GM19463 (cell line): Measurements from ENCODE around the gene KRTAP17-1.

ENCODE experiments used
- ATAC-seq: cut with Tn5 transposase; IDR thresholded peaks from one replicate; pipeline ENCODE4 v1.9.1; 2021; ENCODE audit warnings: mild to moderate bottlenecking, moderate library complexity; ENCODE audit not compliant: unreplicated experiment

The KRTAP17-1 gene

DNA sequence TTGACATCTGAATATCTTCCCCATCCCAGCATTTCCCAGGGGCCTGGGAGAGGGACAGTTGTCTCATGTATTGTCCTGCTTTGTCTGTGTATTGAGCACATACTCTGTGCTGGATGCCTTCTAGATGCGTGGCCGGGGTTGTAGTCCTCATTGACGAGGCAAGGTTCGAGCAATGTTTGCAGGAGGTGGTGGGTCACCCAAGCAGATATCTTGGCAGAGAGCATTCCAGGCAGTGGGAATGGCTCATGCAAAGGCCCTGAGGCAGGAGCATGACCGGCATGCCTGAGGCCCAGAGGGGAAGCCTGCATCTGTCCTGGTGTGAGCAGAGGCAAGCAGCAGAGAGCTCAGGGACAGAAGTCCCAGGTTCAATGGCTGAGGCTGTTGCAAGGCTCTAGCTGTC lies 17.6 kb upstream of the KRTAP17-1 start:
- no peak for ATAC-seq

DNA sequence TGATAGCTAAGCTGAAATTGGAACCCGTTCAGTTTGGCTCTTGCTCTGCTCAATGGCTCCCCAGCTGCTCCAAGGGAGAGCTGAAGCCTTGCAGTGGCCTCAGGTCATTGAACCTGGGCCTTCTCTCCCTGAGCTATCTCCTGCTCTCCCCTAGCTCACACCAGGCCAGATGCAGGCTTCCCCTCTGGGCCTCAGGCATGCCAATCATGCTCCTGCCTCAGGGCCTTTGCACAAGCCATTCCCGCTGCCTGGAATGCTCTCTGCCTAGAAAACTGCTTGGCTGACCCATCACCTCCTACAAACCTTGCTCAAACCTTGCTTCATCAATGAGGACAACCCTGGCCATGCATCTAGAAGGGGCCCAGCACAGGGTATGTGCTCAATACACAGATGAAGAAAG lies 16.7 kb upstream of the KRTAP17-1 start:
- ATAC-seq: no peak

DNA sequence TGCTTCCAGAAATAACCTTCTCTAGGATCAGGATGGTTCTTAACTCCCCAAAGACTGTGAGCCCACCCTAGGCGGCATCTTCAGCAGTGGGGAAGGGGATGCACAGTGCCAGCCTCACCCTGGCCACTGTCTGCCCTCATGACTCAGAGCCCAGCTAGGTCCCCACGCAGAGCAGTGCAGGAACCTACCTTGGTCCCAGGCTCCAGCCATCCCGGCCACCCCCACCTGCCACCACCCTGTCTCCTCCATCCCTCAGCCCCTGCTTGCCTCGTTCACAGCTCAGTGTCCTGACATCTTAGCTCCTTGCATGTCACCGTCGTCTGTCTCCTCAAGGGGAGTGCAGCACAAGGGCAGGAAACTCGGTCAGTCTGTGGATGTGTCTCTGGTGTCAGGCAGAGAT lies 16.1 kb upstream of the KRTAP17-1 start:
- no peak for ATAC-seq

DNA sequence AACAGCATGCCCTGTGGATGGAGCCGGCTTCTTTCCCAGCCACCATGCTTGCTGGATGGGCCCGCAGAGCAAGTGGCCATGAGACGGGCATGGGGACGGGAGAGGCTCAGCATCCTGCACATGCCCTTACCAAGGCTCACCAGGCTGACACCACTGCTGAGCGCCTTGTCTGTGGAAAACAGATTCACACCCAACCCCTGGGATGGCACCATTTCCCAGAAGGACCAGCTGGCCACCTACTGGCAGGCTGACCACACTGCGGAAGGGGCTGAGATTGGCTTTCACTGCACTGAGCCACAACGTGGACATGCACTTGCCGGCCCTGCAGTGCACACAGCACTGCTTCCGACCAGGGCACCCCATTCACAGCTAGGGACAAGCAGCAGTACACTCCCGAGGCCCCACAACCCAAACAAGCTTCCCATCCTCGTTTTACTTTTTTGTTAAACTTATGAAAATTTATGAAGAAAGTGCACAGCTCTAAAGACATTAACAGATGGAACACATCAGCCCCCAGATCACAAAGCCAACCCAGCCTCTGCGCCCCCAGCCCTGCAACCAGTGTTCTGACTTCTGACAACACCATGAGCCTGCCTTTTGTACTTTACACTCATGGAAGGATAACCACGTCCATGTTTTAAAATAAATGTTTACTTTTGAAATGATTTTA lies 13.9 kb upstream of the KRTAP17-1 start:
- no peak for ATAC-seq

DNA sequence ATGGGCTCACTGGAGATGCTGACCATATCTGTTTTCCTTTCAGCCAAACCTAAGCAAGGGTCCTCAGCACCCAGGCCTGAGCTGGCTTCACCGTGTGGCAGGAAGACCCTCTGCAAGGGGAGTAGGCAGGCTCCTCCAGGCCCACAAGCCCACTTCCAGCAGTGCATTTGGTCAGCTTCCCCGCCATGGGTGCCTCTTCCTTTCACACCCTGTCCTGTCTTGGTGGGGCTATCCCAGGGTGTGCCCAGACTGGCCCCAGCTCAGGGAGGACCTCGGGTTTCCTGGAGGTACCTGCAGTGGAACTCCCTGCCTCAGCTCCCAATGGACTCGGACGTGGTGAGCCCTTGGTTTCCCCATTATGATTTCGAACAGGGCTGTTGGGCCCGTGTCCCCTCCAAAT lies 12.7 kb upstream of the KRTAP17-1 start:
- no peak for ATAC-seq

DNA sequence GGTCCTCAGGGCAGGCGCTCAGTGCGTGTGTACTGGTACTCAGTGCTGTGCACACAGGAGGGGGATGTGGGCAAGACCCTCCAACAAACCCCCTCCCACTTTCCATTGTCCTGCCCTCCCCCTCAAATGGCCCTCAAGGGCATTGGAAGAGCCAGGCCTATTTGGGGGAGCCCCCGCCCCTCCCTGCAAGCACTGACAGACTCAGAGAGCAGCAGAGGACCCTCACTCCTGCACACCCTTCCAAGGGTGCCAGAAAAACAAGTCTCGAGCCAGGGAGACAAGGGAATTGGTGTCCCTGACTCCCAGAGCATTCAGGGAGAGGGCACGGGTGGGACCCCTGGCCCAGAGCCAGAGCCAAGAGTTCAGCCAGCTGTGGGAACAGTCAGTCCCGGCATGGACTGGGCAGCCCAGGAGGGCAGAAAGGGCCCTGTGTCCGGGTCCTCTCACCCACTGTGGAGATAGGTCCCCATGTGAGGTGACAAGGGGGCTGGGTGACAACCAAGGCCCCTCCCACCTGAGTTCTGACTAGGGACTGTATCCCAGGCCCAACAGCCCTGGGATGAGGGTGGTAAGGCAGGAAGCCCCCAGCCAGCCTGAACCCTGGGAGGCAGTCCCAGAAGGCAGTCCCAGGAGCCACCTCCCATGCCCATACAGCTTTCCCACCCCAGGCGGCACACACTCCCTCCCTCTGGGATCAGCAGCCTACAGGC lies 12.1 kb upstream of the KRTAP17-1 start:
- ATAC-seq: no peak

DNA sequence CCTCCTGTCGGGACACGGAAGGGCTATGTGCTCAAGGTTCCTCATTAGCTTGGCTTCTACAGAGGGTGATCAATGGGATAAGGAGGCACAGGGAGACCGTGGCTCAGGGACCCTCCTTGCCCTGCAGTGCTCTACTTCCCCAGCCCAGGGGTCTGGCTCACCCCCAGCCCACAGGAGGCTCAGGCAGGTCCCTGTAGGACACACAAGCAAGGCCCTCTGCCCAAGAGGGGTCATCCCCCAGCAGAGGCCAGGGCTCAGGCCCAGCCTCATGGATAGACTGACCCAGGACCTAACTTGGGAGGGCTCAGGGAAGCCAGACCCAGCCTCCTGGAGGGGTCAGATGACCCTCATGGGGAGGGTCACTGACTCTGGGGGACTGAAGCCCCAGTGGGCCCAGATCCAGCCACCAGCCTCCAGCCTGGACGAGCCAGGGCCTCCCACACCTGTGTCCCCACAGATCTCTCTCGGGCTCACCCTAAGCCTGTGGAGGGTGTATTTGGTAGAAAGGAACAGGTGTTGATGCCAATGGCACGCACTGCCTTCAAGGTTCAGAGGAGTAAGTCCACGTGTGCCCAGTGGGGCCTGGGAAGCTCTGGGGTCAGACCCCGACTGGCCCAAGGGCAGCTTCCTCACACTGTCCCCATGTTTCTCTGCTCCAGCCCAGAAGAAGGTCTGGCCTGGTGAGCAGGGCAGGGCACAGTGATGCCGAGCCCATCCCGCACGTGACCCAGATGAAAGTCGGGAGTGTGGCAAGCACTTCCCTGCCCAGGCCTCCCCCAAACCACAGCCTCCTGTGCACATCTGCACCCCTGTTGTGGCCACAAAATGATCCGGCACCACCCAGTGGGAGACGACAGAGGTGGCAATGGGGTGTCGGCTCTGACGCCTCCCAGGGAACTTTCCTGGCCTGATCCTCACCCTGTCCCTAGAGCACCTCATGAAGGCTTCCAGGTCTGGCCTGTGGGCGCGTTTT lies 10.9 kb upstream of the KRTAP17-1 start:
- ATAC-seq: no peak

DNA sequence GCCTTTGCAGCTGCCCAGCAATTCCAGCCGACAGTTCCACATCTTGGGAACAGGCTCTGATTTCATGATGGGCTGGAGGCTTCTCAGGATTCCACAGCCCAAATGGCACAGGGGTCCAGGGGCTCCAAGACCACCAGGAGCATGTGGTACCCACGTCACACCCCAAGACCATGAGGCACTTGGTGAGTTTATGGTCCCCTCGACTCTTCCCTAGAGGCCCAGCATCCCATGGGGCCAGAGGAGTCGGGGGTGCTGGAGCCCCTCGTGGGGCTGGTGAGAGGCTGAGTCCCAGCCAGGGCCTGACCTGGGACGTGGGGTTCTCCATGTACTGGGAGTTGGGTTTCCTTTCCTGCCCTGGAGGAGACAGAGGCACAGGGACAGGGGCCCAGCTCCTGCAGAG lies 10.1 kb upstream of the KRTAP17-1 start:
- no peak for ATAC-seq

DNA sequence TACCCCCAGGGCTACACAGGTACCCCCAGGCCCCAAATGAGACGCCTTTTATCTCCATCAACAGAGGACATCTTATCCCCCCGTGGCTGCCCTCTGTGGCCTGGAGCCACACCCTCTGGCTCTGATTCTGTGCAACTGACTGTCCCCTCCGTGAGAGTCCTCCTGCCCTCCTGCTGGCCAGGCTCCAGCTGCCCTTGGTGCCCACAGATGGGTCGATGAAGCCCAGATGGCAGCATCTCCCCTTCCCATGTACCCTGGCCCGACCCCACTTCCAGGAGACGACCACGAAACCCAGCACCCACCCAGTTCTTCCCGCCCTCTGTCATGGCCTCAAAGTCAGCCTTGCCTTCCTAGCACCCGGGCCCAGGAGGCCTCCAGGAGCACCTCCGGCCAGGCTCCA lies 9.6 kb upstream of the KRTAP17-1 start:
- ATAC-seq: no peak

DNA sequence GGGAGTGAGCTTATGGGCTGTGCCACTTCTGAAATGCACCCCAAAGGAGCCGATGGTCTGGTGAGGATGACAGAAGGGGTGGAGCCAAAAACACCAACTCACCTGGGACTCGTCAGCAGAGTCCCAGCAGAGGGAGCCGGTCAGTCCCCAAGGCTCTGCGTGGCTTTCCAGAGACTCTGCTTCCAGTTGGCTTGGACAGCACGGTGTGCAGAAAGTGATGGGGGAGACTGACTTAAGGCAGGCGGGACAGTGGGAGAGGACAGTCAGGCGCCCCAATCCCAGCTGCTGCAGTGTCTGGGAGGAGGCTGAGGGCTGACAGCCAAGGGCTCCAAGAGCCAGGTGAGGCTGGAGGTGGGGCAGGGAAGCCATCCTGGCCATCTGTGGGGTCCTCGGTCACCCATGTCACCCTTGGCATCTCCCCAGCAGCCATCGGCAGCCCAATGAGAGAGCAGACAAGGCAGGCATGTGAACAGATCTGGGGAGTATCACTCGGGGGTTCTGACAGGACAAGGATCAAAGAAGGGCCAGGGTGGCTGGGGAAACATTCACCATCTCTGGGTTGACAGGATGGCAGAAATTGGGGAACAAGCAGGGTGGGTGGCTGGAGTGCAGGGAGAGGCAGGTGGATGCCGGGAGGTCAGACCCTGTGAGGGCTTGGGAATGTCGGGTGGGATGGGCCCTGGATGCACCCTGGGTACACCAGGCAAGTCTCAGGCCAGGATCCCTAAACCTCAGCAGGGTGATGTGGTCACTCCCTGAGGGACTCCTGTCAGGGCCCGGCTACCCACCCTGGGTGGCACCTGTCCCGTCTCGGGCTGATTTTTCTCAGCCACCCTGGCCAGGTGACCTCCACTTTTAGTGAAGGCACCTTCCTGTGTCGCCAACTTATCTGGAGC lies 8.9 kb upstream of the KRTAP17-1 start:
- no peak for ATAC-seq

DNA sequence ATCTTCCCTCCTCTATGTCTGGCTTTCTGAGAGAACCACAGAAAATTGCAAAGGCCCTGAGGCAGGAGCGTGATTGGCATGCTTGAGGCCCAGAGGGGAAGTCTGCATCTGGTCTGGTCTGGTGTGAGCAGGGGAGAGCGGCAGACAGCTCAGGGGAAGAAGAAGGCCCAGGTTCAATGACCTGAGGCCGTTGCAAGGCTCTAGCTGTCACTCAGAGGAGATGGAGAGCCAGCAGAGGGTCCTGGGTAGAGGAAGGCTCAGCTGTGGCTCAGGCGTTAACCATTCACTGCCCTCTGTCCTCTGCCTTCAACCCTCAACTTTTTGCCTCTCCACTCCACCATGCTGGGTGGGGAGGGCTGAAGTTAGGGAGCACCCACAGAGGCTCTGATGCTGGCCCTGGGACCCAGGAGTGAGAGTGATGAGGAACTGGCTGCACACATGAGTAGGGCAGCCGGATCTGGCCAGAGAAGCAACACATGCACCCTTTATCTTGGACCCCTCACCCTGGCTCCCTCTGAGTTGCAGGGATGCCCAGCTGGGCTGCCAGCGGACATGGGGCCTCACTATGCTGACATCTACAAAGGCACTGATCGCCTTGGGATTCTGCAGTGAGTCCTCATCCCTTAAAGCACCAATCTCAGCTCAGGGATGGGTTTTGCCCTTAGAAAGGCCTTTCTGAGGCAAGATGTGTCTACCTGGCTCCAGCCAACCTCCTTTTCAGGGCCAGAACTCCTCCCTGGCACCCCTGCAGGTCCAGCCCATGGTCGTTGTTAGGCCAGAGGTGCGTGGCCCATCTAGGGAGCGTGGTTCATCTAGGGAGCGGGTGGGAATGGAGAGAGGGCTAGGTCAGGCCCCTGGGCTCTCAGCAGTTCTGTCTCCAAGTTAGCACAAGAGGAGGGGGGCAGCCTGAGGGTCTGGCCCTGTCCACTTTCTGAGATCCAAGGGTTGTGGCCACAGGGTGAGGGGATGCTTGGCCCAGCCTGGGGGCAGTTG lies 7.7 kb upstream of the KRTAP17-1 start:
- no peak for ATAC-seq

DNA sequence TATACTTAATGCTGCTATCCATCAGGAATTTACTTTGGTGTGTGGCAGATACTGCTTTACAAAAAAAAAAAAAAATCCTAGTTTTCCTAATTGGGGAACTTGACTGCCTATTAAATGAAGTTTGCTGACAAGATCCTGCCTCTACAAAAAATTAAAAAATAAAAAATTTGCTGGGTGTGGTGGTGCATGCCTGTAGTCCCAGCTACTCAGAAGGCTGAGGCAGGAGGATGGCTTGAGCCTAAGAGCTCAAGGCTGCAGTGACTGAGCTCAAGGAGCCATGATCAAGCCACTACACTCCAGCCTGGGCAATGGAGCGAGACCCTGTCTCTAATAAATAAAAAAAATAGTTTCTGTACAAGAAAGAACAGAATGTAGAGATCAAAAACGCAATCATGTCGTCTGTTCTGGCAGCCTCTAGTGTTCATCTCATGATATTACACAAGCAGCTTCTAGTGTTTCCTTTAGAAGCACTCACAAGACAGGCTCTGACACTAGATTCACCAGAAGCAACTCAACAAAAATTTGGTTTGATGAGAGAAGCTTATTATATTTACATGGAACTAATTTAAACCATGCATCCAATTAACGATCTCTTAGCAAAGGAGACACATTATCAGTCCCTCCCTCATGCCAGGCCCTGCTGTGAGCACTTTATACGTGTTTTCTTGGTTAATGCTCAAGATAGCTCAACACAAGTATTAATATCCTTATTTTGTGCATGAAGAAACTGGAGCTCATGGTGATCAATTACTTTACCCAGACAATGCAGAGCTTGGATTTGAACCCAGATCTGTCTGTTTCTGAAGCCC lies 6.8 kb upstream of the KRTAP17-1 start:
- no peak for ATAC-seq

DNA sequence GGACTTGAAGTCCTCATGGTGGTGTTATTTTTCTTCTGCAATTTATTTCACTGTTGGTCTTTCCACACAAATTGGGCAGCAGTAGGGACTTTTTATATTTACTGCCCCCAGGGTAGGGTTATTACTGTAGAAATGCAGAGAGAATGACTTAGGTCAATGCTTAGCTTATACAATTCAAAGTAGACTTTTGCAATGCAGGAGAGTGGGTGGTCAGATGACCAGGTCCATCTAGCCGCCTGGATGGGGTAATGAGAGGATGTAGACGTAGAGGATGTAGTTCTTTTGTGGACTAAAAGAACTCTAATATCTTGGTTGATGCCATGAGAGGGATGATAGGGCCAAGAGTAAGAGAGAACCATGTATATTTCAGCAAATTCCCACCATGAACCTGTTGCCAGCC lies 2.7 kb upstream of the KRTAP17-1 start:
- no peak for ATAC-seq

DNA sequence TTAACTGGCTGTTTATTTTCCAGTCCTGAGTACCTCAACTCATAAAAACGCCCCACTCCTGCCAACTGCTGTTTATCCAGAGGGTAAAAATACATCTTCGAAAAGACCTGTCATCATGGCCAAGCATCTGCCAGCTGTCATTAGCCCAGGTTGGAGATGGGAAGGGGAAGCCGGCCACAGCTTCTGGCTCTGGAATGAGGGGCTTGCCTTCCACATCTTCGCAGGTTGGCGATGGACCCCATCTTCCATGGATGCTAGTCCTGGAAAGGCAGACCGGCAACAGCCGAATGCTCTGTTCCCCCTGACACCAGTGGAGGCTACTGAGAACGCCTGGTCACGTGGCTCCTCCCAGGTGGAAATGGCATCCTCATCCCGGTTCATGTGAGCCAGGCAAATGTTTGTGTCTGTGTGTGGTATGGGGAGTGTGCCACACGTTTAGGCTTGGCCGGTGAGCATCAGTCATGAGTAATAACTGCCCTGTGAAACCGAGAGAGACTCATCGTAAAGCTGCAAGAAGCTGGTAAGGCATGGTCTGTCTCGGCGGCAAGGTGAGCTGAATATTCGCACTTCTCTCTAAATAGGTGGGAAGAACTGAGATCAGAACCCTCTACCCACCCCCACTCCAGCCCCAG lies 420 bp upstream of the KRTAP17-1 start:
- ATAC-seq: no peak

DNA sequence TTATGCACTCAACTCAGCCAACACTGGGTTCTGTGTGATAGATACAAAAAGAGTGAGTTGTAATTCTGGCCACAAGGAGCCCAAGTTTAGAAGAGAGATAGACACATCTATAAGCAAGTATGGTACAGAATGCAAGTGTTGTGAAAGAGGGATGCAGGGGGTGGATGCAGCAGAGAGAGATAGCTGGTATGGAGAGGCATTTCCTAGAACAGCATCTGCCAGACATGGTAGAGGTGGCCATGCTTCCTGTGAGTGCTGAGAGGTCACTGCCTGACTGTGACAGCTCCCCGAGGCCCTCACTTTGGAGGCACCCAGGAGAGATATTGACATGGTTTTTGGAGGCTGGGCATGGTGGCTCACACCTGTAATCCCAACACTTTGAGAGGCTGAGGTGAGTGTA lies 4.4 kb downstream of the KRTAP17-1 start:
- ATAC-seq: no peak

DNA sequence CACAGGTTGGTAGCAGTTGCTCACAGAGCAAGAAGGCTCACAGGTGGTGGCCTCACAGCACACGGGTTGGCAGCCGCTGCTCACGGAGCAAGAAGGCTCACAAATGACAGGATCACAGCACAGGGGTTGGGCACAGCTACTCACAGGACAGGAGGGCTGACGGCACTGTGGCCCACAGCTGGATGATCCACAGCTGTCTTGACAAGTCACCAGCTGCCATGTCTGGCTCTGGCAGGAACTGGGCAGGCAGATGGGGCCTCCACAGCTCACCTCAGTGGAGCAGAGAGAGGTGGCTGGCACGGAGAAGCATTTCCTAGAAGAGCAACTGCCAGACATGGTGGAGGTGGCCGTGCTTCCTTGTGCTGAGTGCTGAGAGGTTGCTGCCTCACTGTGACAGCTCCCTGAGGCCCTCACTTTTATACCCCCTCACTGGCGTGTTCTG lies 6.6 kb downstream of the KRTAP17-1 start, which contains the start of gene KRTAP16-1:
Gene KRTAP16-1 (minus strand): TSS at position 392 of the 442 bp plus-strand sequence. CDS start 56 bp downstream, at position 336.
- ATAC-seq: peak; percentile 32

DNA sequence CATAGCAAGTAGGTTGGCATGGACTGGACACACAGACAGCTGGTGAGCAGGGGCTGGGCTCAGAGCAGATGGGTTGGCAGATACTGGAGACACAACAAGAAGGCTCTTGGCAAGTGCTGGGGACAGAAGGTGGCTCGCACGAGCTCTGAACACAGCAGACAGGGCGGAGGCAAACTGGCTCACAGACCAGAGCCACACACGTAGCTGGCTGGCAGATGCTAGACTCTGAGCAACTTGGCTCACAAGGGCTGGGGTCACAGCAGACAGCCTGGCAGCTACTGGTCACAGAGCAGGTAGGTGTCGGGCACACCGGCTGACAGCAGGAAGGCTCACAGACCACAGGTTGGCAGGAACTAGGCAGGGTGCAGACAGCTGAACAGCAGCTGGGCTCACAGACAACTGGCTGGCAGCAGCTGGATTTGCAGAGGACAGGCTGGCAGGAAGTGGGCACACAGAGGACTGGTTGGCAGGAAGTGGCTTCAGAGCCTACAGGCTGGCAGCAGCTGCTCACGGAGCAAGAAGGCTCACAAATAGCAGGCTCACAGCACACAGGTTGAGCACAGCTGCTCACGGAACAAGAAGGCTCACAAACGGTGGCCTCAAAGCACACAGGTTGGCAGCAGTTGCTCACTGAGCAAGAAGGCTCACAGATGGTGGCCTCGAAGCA lies 7.1 kb downstream of the KRTAP17-1 start:
- ATAC-seq: peak; percentile 65
